ENCODE data around the gene ADD2. TPM values are rescaled to one million over a fixed set of nuclear protein-coding genes. Genes with fewer than 3 reads are reported as not detected.

ADD2 gene
- total RNA-seq, 4 donors from 2014 or later, result 1.9 to 6.5 (median 3.1) TPM

DNA sequence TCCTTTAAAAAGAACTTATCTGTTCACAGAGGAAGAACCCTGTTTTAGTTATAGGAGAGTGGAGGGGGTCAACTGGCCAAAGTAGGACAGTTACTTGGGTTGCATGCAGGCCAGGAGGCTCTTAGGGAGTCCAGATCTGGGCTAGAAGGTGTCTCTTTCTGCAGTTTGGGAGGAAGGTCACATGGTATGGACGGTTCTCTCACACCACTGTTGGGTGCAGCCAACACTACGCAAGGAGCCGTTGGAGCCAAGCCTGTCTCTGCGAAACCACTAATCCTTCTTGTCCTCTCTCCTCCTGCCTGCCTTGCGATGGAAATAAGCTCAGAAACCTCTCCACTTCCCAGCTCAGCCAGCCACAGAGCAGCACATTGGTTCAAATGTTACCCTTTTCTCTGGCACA lies 108.4 kb downstream of the ADD2 start:
- intact Hi-C loops (cut with DNase I), result loop anchor here (5.0 kb wide), 1 partner anchor 128 kb away; no protein-coding TSS in a partner anchor
- Histone ChIP-seq H3K27ac (no peak overlapping the region), H3K9me3 (no peaks in the 10 kb centered on the region), H3K4me3 (replicated peaks in 1 of 3) (no peak overlapping the region), H3K36me3 (no peaks in the 10 kb centered on the region), H3K27me3 (no peaks in the 10 kb centered on the region), H3K4me1 (no peaks in the 10 kb centered on the region)
- TF ChIP-seq, protein P1, sequence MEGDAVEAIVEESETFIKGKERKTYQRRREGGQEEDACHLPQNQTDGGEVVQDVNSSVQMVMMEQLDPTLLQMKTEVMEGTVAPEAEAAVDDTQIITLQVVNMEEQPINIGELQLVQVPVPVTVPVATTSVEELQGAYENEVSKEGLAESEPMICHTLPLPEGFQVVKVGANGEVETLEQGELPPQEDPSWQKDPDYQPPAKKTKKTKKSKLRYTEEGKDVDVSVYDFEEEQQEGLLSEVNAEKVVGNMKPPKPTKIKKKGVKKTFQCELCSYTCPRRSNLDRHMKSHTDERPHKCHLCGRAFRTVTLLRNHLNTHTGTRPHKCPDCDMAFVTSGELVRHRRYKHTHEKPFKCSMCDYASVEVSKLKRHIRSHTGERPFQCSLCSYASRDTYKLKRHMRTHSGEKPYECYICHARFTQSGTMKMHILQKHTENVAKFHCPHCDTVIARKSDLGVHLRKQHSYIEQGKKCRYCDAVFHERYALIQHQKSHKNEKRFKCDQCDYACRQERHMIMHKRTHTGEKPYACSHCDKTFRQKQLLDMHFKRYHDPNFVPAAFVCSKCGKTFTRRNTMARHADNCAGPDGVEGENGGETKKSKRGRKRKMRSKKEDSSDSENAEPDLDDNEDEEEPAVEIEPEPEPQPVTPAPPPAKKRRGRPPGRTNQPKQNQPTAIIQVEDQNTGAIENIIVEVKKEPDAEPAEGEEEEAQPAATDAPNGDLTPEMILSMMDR (IDR thresholded peaks at IDR 0.05), result no peak
- TF ChIP-seq POLR2A (IDR thresholded peaks at IDR 0.05), result no peak
- 89 to 93% methylated on average over 5 of the region's 5 CpGs for WGBS, 2 donors
- no peak for DNase-seq

DNA sequence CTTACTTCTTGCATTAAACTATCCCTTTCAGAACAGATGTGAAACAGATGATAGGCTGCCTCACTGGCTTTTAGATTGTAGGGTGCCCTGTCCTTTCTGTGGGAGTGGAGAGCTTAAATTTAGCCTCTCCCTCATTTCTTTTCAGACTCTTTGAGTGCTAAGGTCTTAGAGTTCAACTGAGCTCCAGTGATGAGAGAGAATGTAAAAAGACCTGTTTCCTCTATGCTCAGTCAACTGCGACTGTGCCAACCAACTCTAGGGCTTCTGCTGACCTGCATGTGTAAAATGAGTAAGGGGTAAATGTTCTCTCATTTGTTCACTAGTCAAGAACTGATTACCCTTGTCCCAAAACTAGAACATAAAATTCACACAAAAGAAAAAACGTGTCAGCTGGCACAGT lies 109.5 kb downstream of the ADD2 start:
- intact Hi-C loops (cut with DNase I), result loop anchor here (5.0 kb wide), 1 partner anchor 129 kb away; no protein-coding TSS in a partner anchor
- 26 to 37% methylated on average over 2 of the region's 2 CpGs for WGBS, 2 donors

DNA sequence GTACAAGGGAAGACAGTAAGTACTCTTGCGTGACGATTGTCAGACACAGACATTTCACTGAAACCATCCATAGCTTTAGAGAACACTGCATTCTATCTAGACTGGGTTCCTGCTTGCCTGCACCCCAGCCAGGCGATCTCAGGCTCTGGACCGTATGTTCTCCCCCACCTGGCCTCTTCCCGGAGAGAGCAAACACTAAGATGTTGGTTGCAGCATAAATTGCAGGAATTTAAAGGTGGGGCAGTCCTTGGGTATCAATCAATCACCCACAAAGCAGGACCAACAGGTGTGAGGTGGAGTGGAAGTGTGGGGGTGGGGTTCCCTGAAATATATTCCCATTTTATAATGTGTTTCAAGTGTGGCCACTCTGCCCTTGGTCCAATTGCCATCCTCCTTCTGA lies 110.8 kb downstream of the ADD2 start:
- H3K27me3 ChIP-seq, result no peaks in the 10 kb centered on the region
- no peaks in the 10 kb centered on the region for H3K4me1 ChIP-seq
- no peak for TF ChIP-seq POLR2A (IDR thresholded peaks at IDR 0.05)
- TF ChIP-seq, protein P1 (IDR thresholded peaks at IDR 0.05), result no peak
- H3K4me3 ChIP-seq (replicated peaks in 1 of 3), result no peak overlapping the region
- WGBS, 2 donors, result 65% methylated on average over 5 of the region's 5 CpGs
- H3K36me3 ChIP-seq, result no peaks in the 10 kb centered on the region
- no peak overlapping the region for H3K27ac ChIP-seq
- no peaks in the 10 kb centered on the region for H3K9me3 ChIP-seq
- intact Hi-C loops (cut with DNase I), result loop anchor here (5.0 kb wide), 1 partner anchor 130 kb away; no protein-coding TSS in a partner anchor
- no peak for DNase-seq

More for the DNA sequence above, 109.5 kb downstream of the ADD2 start:
- no peaks in the 10 kb centered on the region for H3K27me3 ChIP-seq
- no peaks in the 10 kb centered on the region for H3K36me3 ChIP-seq
- no peak for DNase-seq
- H3K9me3 ChIP-seq, result no peaks in the 10 kb centered on the region
- no peak overlapping the region for H3K4me3 ChIP-seq (replicated peaks in 1 of 3)
- H3K4me1 ChIP-seq, result no peaks in the 10 kb centered on the region
- no peak for TF ChIP-seq POLR2A (IDR thresholded peaks at IDR 0.05)
- TF ChIP-seq, protein P1 (IDR thresholded peaks at IDR 0.05), result no peak
- no peak overlapping the region for H3K27ac ChIP-seq

DNA sequence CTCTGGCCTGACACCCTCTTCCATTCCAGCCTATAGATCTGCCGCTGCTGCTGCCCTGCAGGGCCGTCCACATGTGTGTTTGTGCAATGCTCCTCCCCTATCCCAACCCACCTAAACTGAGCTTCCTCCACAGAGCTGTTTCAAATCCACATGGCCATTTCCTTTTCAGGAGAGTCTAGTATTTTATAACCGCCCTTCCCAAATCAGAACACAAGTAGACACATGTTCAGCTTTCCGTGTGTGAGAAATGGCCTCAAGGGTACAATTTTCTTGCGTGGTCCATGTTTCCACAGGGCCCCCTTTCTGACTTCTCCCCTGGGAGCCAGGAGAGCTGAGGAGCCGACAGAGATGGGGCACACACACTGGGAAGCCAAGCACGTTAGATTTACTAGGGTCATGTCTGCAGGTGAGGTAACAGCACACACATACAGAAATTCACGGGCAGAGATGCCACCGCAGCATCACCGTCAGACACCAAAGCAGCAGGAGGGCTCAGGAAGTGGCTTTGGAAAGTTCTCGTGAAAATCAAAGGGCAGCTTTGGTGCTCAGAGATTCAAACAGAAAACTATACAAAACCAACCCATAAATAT lies 111.5 kb downstream of the ADD2 start:
- no peaks in the 10 kb centered on the region for H3K27me3 ChIP-seq
- no peaks in the 10 kb centered on the region for H3K4me1 ChIP-seq
- 72 to 89% methylated on average over 10 to 11 of the region's 11 CpGs for WGBS, 2 donors
- no peak for DNase-seq
- no peak overlapping the region for H3K27ac ChIP-seq
- no peaks in the 10 kb centered on the region for H3K36me3 ChIP-seq
- H3K9me3 ChIP-seq, result no peaks in the 10 kb centered on the region
- no peak overlapping the region for H3K4me3 ChIP-seq (replicated peaks in 1 of 3)
- intact Hi-C loops (cut with DNase I), result loop anchor here (5.0 kb wide), 1 partner anchor 131 kb away; no protein-coding TSS in a partner anchor
- TF ChIP-seq, protein P1 (IDR thresholded peaks at IDR 0.05), result no peak
- no peak for TF ChIP-seq POLR2A (IDR thresholded peaks at IDR 0.05)

DNA sequence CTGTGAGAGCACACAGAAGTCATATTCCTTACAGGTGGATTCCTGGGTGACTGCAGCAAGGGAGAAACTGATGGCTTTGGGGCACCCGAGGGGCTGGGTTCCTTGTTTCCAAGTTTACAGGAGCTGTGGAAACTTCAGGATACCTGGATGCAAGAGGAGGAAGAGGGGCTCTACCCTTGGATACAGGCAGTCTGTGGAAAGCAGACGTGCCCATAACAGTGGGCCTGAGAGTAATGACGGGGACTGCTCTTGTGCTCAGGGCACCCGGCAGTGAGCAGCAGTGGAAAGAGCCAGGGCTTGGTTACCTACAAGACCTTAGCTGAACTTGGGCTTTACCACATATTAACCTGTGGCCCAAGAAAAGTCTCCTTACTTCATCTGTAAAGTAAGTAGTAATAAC lies 112.2 kb downstream of the ADD2 start:
- no peaks in the 10 kb centered on the region for H3K9me3 ChIP-seq
- no peaks in the 10 kb centered on the region for H3K27me3 ChIP-seq
- TF ChIP-seq POLR2A (IDR thresholded peaks at IDR 0.05), result no peak
- TF ChIP-seq, protein P1 (IDR thresholded peaks at IDR 0.05), result no peak
- DNase-seq, result no peak
- H3K27ac ChIP-seq, result no peak overlapping the region
- H3K36me3 ChIP-seq, result no peaks in the 10 kb centered on the region
- WGBS, 2 donors, result 83 to 94% methylated on average over 3 to 4 of the region's 4 CpGs
- no peaks in the 10 kb centered on the region for H3K4me1 ChIP-seq
- intact Hi-C loops (cut with DNase I), result loop anchor here (5.0 kb wide), 1 partner anchor 132 kb away; no protein-coding TSS in a partner anchor
- H3K4me3 ChIP-seq (replicated peaks in 1 of 3), result no peak overlapping the region

Data from thyroid gland (tissue), 4 donors.